WI38 (cell line): Measurements from ENCODE around the gene LRRC66.
A peak's percentile ranks its signal among the peaks of the same experiment; 100 is the strongest.

Experiments used
- H3K4me3 ChIP-seq: 2 replicates; pipeline ENCODE4 v1.5.1; 2011; ENCODE audit warnings: low read depth, mild to moderate bottlenecking, control low read depth, low read length
- CTCF ChIP-seq: IDR thresholded peaks from 2 replicates; pipeline ENCODE4 v1.5.1; 2012; ENCODE audit warnings: low read depth, mild to moderate bottlenecking, control low read depth, low read length

The LRRC66 gene

GRCh38 chr4:52051615-52052474, 31.7 kb upstream of the LRRC66 start:
- no peak for TF ChIP-seq CTCF
- H3K4me3 ChIP-seq, result peak overlapping the region; percentile 62

- H3K4me3 ChIP-seq, result peak within 1 kb of the TSS; percentile 62
- no peak for TF ChIP-seq CTCF
Observed at GRCh38 chr4:52051213-52051614, 31.1 kb upstream of the LRRC66 start, which contains the start of gene SPATA18. Gene SPATA18, plus strand, starts transcription at chr4:52051304. Its CDS starts 401 bp downstream, at chr4:52051705.

DNA sequence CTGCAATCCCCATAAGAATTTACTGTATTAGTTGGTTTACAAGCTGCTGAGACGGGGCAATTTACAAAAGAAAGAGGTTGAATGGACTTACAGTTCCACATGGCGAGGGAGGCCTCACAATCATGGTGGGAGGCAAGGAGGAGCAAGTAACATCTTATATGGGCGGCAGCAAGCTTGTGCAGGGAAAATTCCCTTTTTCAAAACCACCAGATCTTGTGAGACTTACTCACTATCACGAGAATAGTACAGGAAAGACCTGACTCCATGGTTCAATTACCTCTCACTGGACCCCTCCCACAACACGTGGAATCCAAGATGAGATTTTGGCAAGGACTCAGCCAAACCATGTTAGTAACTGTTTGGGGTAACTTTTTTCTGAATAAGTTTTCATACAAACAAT, 29.1 kb upstream of the LRRC66 start:
- no peak overlapping the region for H3K4me3 ChIP-seq
- no peak for TF ChIP-seq CTCF

- TF ChIP-seq CTCF, result no peak
- H3K4me3 ChIP-seq, result no peak overlapping the region
Observed at GRCh38 chr4:52045028-52045427, 24.9 kb upstream of the LRRC66 start.

DNA sequence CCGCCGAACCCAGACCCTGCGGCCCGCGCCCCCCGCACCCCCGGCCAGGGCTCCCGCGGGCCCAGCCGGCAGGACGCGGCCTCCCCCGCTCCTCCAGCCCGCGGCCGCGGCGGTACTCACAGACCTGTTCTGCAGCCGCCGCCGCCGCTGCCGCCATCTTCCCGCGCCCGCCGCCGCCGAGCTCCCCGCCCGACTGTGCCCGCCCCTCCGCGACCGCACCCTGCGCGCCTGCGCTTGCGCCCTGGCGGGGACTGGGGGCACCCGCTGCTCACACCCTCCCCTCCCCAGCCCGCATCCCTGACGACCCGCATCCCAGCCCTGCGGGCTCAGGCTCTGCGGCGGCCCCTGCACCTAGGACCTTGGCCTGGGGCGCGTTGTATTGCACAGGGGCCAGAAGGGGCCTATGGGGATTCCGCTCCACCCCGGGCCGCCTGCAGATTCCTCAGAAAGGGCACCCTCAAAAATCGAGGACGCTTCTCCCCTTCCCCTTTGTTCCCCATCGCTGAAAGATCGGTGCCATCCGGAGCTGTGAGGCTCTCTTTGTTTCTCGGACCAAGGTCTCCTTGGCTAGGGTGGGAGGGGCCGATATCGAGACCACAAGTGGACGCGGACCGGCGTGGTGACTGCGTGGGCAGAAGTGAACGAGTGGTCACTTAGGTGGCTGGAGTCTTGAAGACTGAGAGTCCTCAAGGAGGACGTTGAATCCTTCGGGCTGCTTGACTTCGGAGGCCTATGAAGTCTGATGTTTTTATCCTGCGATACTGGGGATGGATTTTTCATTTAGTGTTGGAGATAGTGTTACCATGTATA, 18.1 kb upstream of the LRRC66 start, which contains the start of gene SGCB:
SGCB (minus strand) TSS at position 197 of the 810 bp plus-strand sequence; CDS start at position 157, 40 bp downstream.
- TF ChIP-seq CTCF, result no peak
- H3K4me3 ChIP-seq, result peak within 1 kb of the TSS; percentile 72

GRCh38 chr4:52037689-52038102, 17.5 kb upstream of the LRRC66 start:
- peak overlapping the region; percentile 72 for H3K4me3 ChIP-seq
- no peak for TF ChIP-seq CTCF
